8988T (cell line): Measurements from ENCODE around the gene MICALL1.
"Not testable (repeated sequence)": the region's sequence is repeated elsewhere in the genome, so short reads cannot be mapped to it uniquely, and the experiment has no call there.

Experiments used
- DNase-seq: peaks from one replicate; pipeline ENCODE4 v3.0.0; 2011

Gene MICALL1

GRCh38 chr22:37930952-37931440, 24.9 kb downstream of the MICALL1 start:
- no peak for DNase-seq

- DNase-seq, result no peak
These were observed 25.8 kb downstream of the MICALL1 start for GRCh38 chr22:37931893-37932389.

GRCh38 chr22:37932401-37932800, 26.3 kb downstream of the MICALL1 start:
- DNase-seq, result no peak

- DNase-seq, result no peak
These were observed 26.9 kb downstream of the MICALL1 start for GRCh38 chr22:37932821-37933578.

GRCh38 chr22:37933711-37934376, 27.7 kb downstream of the MICALL1 start:
- DNase-seq, result peak; percentile 80

GRCh38 chr22:37940698-37941376, 34.7 kb downstream of the MICALL1 start:
- no peak for DNase-seq

GRCh38 chr22:37942133-37942532, 36.0 kb downstream of the MICALL1 start:
- DNase-seq, result no peak

GRCh38 chr22:37943136-37943824, 37.2 kb downstream of the MICALL1 start:
- no peak for DNase-seq

GRCh38 chr22:37943825-37944198, 37.7 kb downstream of the MICALL1 start:
- DNase-seq, result no peak

- not testable (repeated sequence) for DNase-seq
These were observed 38.3 kb downstream of the MICALL1 start for GRCh38 chr22:37944423-37944822.

GRCh38 chr22:37947142-37947795, 41.2 kb downstream of the MICALL1 start:
- not testable (repeated sequence) for DNase-seq

GRCh38 chr22:37951305-37951704, 45.2 kb downstream of the MICALL1 start:
- no peak for DNase-seq

GRCh38 chr22:37952629-37953028, 46.5 kb downstream of the MICALL1 start:
- not testable (repeated sequence) for DNase-seq

GRCh38 chr22:37953062-37953436, 47.0 kb downstream of the MICALL1 start:
- DNase-seq, result no peak

- DNase-seq, result peak; percentile 64
These were observed 47.5 kb downstream of the MICALL1 start, which contains the start of the genes C22orf23 and POLR2F for GRCh38 chr22:37953437-37954179. TSS of gene C22orf23 (minus strand) at chr22:37953601. CDS start at chr22:37953149, 452 bp downstream. TSS of gene POLR2F (plus strand) at chr22:37953699. CDS start at chr22:37953788, 89 bp downstream.

- no peak for DNase-seq
These were observed 48.6 kb downstream of the MICALL1 start for GRCh38 chr22:37954686-37955085.

GRCh38 chr22:37955825-37956397, 49.8 kb downstream of the MICALL1 start:
- not testable (repeated sequence) for DNase-seq

GRCh38 chr22:37957232-37957631, 51.1 kb downstream of the MICALL1 start:
- DNase-seq, result no peak

- DNase-seq, result no peak
These were observed 53.2 kb downstream of the MICALL1 start for GRCh38 chr22:37959231-37959825.

- no peak for DNase-seq
These were observed 55.0 kb downstream of the MICALL1 start for GRCh38 chr22:37961062-37961461.
